Measurements from ENCODE around the gene TYK2. TPM values are rescaled to one million over a fixed set of nuclear protein-coding genes. Genes with fewer than 3 reads are reported as not detected.

The TYK2 gene
- total RNA-seq, 1 donor from 2014 or later: 131 TPM

- peaks cover 12% of the 10 kb centered on the region for H3K36me3 Mint-ChIP-seq
- no peak overlapping the region for H3K4me3 Mint-ChIP-seq
- H3K27me3 Mint-ChIP-seq: no peaks in the 10 kb centered on the region
- H3K27ac Mint-ChIP-seq: no peak overlapping the region
- TF ChIP-seq CTCF (conservative IDR thresholded peaks at IDR 0.05): no peak
- no peak for DNase-seq (ENCODE audit: extremely low spot score, unreplicated experiment)
- H3K9me3 Mint-ChIP-seq: no peaks in the 10 kb centered on the region
- peaks cover 5% of the 10 kb centered on the region for H3K4me1 Mint-ChIP-seq (ENCODE audit: unreplicated experiment)
Measured at GRCh38 chr19:10320602-10321416, 59.6 kb downstream of the TYK2 start.

- H3K9me3 Mint-ChIP-seq: no peaks in the 10 kb centered on the region
- no peaks in the 10 kb centered on the region for H3K27me3 Mint-ChIP-seq
- DNase-seq (ENCODE audit: extremely low spot score, unreplicated experiment): no peak
- no peak overlapping the region for H3K4me3 Mint-ChIP-seq
- no peak overlapping the region for H3K27ac Mint-ChIP-seq
- peaks cover 13% of the 10 kb centered on the region for H3K36me3 Mint-ChIP-seq
- TF ChIP-seq CTCF (conservative IDR thresholded peaks at IDR 0.05): no peak
- H3K4me1 Mint-ChIP-seq (ENCODE audit: unreplicated experiment): peaks cover 14% of the 10 kb centered on the region
Measured at GRCh38 chr19:10318807-10319682, 61.3 kb downstream of the TYK2 start.

GRCh38 chr19:10317857-10318462, 62.4 kb downstream of the TYK2 start:
- no peak overlapping the region for H3K27ac Mint-ChIP-seq
- peaks cover 14% of the 10 kb centered on the region for H3K4me1 Mint-ChIP-seq (ENCODE audit: unreplicated experiment)
- H3K9me3 Mint-ChIP-seq: no peaks in the 10 kb centered on the region
- no peaks in the 10 kb centered on the region for H3K27me3 Mint-ChIP-seq
- H3K36me3 Mint-ChIP-seq: peaks cover 17% of the 10 kb centered on the region
- no peak for TF ChIP-seq CTCF (conservative IDR thresholded peaks at IDR 0.05)
- H3K4me3 Mint-ChIP-seq: no peak overlapping the region
- no peak for DNase-seq (ENCODE audit: extremely low spot score, unreplicated experiment)

- no peak overlapping the region for H3K4me3 Mint-ChIP-seq
Measured at GRCh38 chr19:10317045-10317856, 63.1 kb downstream of the TYK2 start.

More at GRCh38 chr19:10317045-10317856, 63.1 kb downstream of the TYK2 start:
- H3K27ac Mint-ChIP-seq: no peak overlapping the region
- peaks cover 17% of the 10 kb centered on the region for H3K36me3 Mint-ChIP-seq
- H3K4me1 Mint-ChIP-seq (ENCODE audit: unreplicated experiment): peaks cover 14% of the 10 kb centered on the region
- no peaks in the 10 kb centered on the region for H3K27me3 Mint-ChIP-seq
- H3K9me3 Mint-ChIP-seq: no peaks in the 10 kb centered on the region
- TF ChIP-seq CTCF (conservative IDR thresholded peaks at IDR 0.05): no peak
- DNase-seq (ENCODE audit: extremely low spot score, unreplicated experiment): no peak

Data from type B pancreatic cell (in vitro differentiated cells).